SK-N-SH (cell line): ENCODE data around the gene PRDM5.

Experiments used
- CTCF ChIP-seq: fragments of 200-600 bp; sonication (generic); IDR thresholded peaks from 2 replicates; pipeline ENCODE4 v1.6.1; 2017; ENCODE audit warnings: antibody characterized with exemption, mild to moderate bottlenecking, moderate library complexity
- ELF1 ChIP-seq: IDR thresholded peaks from 2 replicates; pipeline ENCODE4 v1.4.0; 2012
- EP300 ChIP-seq, 2 experiments: IDR thresholded peaks; 2 replicates each; pipeline versions ENCODE4 v1.4.0 to v1.6.1; 2012; ENCODE audit warnings: borderline replicate concordance in 1 of 2, low read depth in 1 of 2, low read length in 1 of 2
- GABPA ChIP-seq: IDR thresholded peaks from 2 replicates; pipeline ENCODE4 v1.4.0; 2012; ENCODE audit warnings: low read depth, mild to moderate bottlenecking
- MAX ChIP-seq: IDR thresholded peaks from 2 replicates; pipeline ENCODE4 v1.4.0; 2012; ENCODE audit warnings: low read depth
- MEF2A ChIP-seq: IDR thresholded peaks from 2 replicates; pipeline ENCODE4 v1.4.0; 2012; ENCODE audit warnings: low read depth, borderline replicate concordance
- PBX3 ChIP-seq: IDR thresholded peaks from 2 replicates; pipeline ENCODE4; 2012
- POLR2AphosphoS5 ChIP-seq: IDR thresholded peaks from 2 replicates; pipeline ENCODE4 v1.6.1; 2012; ENCODE audit warnings: low read depth, low read length
- RAD21 ChIP-seq: IDR thresholded peaks from 2 replicates; pipeline ENCODE4 v1.6.1; 2012; ENCODE audit warnings: mild to moderate bottlenecking, low read length
- REST ChIP-seq: IDR thresholded peaks from 2 replicates; pipeline ENCODE4 v1.6.1; 2012; ENCODE audit warnings: mild to moderate bottlenecking, low read depth, low read length, moderate library complexity
- RFX5 ChIP-seq: IDR thresholded peaks from 2 replicates; pipeline ENCODE4 v1.6.1; 2012; ENCODE audit warnings: mild to moderate bottlenecking, improper control_type of control experiment, low read length
- RXRA ChIP-seq: IDR thresholded peaks from 2 replicates; pipeline ENCODE4 v1.4.0; 2012; ENCODE audit warnings: low read depth, mild to moderate bottlenecking, borderline replicate concordance
- TCF12 ChIP-seq: IDR thresholded peaks from 2 replicates; pipeline ENCODE4 v1.4.0; 2012
- ZBTB33 ChIP-seq: IDR thresholded peaks from 2 replicates; pipeline ENCODE4 v1.4.0; 2012; ENCODE audit warnings: low read depth, borderline replicate concordance

- TF ChIP-seq CTCF: no peak
- TF ChIP-seq RXRA: no peak
- no peak for TF ChIP-seq PBX3
- no peak for TF ChIP-seq ZBTB33
- no peak for TF ChIP-seq RFX5
- no peak for TF ChIP-seq EP300 (IDR thresholded peaks at IDR 0.05; ENCODE audit: borderline replicate concordance in 1 of 2, low read depth in 1 of 2, low read length in 1 of 2)
- TF ChIP-seq GABPA: no peak
- TF ChIP-seq MAX: no peak
- TF ChIP-seq MEF2A: no peak
- no peak for TF ChIP-seq ELF1
- no peak for TF ChIP-seq POLR2AphosphoS5
- TF ChIP-seq RAD21: no peak
- no peak for TF ChIP-seq REST
- TF ChIP-seq TCF12: no peak
Observed at GRCh38 chr4:120865985-120866384, 56.5 kb downstream of the PRDM5 start.
